HG03469 (cell line): ENCODE data around the gene CNPY4.

Experiments
- ATAC-seq: cut with Tn5 transposase; IDR thresholded peaks from one replicate; pipeline ENCODE4 v1.9.1; 2021; ENCODE audit warnings: mild to moderate bottlenecking, moderate library complexity, moderate number of reproducible peaks; ENCODE audit not compliant: unreplicated experiment

The CNPY4 gene

DNA sequence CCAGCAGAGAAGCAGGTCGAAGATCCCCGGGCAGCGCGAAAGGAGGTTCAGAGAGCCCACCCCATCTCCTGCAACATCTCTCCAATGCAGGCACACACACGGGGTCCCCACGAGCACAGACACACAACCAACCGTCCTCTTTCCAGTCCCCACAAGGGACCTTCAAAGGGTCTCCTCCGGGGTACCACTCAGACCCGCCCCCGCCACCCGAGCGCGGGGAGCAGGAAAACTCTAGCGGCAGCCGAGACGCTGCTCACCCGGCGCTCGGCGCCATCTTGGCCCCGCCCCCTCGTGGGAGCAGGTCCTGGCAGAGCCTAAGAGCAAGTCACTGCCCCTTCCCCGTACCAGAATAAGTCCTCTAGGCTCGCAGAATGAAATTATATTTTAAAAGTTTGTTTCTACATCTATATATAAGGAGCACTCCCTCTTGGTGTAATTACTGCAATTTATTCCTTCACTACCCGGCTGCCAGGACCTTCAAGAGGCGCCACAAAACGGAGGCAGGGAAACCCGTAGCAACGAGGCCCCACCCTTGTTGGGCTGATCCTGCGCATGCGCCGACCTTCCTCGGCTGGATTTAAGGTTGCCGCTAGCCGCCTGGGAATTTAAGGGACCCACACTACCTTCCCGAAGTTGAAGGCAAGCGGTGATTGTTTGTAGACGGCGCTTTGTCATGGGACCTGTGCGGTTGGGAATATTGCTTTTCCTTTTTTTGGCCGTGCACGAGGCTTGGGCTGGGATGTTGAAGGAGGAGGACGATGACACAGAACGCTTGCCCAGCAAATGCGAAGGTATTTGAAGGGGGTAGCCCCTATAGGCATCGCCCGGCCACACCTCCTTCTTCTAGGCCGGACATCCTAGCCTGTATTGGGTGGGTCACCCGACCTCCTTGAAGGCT is at the start of gene CNPY4, which contains the start of gene TAF6:
TSS of gene CNPY4 (plus strand) at position 563 of the 898 bp plus-strand sequence. CDS start at position 674, 111 bp downstream.
TSS of gene TAF6 (minus strand) at position 287 of the 898 bp plus-strand sequence. CDS start 5,149 bp downstream, outside the sequence.
- ATAC-seq, result no peak

GRCh38 chr7:100069991-100070390 is 49.4 kb upstream of the CNPY4 start:
- no peak for ATAC-seq

- no peak for ATAC-seq
Observed at GRCh38 chr7:100071018-100071723, 48.3 kb upstream of the CNPY4 start.

GRCh38 chr7:100072462-100072861 is 47.0 kb upstream of the CNPY4 start:
- no peak for ATAC-seq

DNA sequence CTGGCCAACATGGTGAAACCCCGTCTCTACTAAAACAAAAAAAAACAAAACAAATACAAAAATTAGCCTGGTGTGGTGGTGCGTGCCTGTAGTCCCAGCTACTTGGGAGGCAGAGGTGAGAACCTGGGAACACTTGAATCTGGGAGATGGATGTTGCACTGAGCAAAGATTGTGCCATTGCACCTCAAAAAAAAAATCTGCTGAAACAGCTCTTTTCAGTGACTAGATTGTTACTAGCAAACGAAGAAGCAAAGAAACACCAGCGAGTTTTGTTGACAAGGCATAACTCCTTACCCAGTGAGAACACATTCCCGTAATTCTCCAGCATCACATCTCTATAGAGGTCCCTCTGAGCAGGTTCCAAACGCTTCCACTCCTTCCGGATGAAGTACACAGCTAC is 44.6 kb upstream of the CNPY4 start:
- ATAC-seq, result no peak

DNA sequence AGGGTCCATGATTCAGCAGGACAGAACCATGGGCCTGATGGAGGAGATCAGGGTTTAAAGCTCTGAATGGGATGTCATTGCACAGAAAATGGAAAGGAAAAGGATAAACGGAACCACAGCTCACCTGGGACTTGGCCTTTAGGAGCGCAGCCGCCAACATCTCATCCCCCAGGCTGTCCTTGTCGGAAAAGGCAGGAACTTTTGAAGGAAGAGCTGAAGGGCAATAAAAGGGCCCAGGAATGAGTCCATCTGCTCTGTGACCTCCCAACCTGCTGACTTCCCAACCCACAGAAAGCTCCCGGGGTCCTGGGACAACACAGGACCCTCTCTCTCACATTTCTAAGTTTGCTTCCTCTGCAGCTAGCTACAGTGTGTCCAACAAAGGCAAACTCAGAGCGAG is 44.0 kb upstream of the CNPY4 start:
- ATAC-seq, result no peak

DNA sequence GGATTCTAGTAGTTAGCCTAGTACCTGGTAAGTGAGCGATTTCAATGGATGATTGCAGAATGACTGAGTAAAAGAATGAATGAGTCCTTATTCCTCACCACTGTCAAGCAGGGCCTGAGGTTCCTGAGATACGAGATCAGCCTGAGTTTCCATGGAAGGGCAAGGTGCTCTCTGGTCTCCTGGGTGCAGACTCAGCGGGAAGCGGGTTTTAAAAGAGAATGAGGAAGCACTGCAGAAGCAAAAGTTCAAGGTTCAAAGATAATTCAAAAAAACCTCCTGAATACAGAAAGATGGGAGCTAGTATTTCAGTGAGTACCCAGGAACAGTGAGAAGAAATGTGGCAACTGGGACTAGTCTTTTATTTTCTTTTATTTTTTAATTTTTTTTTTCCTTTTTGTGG is 42.2 kb upstream of the CNPY4 start:
- ATAC-seq, result no peak

GRCh38 chr7:100079024-100079560 is 40.3 kb upstream of the CNPY4 start:
- ATAC-seq, result no peak

GRCh38 chr7:100080907-100081534 is 38.4 kb upstream of the CNPY4 start:
- peak; percentile 6 for ATAC-seq

DNA sequence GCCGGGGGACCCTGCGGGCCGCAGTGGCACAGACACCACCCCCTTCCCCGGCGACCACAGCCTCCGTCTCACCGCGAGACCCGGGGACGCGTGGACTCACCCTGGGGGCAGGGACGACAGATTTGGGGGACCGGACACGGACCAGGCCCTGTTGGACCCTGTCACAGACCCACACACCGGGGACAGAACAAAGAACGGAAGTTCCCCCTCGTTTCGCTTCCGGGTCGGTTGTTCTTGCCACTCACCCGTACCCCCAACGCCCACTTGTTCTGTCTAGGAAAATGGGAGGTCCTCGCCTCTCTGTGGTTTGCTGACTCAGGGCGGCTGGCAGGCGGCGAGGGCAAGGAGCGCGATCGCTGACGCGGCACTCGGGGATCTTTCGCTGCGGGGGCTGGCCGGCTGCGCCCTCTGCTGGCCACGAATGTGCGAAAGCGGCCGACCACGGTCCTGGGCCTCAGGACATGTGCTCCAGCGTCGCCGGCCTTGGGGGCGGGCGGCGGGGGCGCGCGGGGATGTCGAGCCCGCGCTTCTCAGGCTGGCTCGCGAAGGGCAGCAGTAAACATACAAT is 37.8 kb upstream of the CNPY4 start, which contains the start of gene ZNF3:
TSS of gene ZNF3 (minus strand) at position 189 of the 568 bp plus-strand sequence. CDS start 4,366 bp downstream, outside the sequence.
- ATAC-seq, result peak; percentile 60

DNA sequence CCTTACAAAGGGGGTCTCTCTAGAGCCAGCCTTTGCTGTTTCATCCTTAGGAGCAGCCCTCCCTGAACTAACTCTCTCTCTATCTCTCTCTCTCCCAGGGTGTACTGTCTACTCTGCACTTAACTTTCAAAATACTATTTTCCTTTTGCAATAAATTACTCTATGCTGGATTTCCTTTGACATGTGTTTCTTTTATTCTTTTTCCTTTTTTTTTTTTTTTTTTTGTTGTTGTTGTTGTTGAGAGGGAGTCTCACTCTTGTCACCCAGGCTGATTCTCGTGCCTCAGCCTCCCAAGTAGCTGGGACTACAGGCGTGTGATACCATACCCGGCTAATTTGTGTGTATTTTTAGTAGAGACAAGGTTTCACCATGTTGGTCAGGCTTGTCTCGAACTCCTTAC is 36.5 kb upstream of the CNPY4 start:
- no peak for ATAC-seq

- ATAC-seq, result no peak
Observed at GRCh38 chr7:100085515-100085914, 33.9 kb upstream of the CNPY4 start.

DNA sequence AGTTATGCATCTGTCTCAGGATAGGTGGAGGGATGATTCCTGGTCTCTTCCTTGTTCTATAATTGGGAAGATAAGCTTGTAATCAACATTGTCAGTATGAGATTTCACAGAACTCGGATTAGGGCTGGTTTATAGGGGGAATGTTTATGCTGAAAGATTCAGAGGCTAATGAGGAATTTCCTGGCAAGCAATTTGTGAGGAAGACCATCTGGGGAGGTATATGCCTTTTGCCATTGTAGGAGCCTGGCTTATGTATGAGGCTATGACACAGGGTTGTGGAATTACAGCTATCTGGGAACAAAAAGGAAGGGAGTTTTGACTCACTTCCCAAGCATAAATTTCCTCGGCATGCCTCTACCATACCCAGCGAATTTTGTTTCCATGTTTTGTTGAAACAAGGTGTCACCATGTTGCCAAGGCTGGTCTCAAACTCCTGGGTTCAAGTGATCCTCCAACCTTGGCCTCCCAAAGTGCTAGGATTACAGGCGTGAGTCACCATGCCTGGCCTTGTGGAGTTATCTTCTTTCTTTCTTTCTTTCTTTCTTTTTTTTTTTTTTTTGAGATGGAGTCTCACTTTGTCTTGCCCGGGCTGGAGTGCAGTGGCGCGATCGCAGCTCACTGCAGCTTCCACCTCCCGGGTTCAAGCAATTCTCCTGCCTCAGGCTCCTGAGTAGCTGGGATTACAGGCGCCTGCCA is 32.2 kb upstream of the CNPY4 start:
- no peak for ATAC-seq

DNA sequence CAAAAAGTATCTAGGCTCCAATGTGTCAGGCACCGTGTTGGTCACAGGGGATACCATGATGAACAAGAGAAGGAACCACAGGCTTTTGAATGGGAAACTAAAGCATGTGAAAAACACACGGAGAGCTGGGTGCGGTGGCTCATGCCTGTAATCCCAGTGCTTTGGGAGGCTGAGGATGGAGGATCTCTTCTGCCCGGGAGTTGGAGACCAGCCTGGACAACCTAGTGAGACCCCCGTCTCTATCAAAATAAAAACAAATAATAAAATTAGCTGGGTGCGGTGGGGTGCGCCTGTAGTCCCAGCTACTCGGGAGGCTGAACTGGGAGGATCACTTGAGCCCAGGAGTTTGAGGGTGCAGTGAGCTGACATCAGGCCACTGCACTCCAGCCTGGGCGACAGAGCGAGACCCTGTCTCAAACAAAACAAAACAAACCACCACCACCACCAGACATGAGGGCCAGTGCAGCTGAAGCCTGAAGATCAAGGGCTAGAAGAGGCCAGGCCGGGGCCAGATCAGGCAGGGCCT is 31.3 kb upstream of the CNPY4 start:
- ATAC-seq, result no peak

DNA sequence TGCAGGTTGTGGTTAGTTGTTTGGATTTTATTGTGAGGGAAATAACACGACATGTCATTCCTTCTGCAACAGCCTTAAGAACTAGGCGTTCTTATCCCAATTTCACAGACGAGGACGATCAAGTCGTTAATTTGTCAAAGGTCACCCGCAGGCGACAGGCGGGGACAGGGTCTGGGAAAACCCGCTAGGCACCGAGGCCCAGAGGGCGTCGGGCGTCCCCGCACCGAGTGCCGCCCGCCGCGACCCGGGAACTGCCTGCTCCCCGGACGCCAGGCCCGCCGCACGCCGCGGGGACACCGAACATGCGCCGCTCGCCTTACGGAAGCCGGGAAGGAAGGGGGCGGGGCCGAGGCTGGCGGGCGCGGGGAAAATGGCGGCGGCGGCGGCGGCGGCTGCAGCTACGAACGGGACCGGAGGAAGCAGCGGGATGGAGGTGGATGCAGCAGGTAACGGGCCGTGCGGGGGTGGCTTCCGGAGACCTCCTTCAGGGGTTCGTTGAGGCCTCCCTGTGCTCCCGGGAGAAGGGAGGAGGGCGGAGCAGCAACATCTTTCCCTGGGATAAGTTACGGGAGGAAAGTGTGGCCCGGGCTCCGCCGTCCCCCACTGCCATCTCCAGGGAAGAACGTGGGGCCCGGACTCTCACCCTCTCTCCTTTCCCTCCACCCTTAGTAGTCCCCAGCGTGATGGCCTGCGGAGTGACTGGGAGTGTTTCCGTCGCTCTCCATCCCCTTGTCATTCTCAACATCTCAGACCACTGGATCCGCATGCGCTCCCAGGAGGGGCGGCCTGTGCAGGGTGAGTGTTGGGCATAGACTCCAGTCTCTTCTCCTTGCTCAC is 30.6 kb upstream of the CNPY4 start, which contains the start of gene COPS6:
TSS of gene COPS6 (plus strand) at position 349 of the 837 bp plus-strand sequence. CDS start at position 371, 22 bp downstream.
- ATAC-seq, result no peak

DNA sequence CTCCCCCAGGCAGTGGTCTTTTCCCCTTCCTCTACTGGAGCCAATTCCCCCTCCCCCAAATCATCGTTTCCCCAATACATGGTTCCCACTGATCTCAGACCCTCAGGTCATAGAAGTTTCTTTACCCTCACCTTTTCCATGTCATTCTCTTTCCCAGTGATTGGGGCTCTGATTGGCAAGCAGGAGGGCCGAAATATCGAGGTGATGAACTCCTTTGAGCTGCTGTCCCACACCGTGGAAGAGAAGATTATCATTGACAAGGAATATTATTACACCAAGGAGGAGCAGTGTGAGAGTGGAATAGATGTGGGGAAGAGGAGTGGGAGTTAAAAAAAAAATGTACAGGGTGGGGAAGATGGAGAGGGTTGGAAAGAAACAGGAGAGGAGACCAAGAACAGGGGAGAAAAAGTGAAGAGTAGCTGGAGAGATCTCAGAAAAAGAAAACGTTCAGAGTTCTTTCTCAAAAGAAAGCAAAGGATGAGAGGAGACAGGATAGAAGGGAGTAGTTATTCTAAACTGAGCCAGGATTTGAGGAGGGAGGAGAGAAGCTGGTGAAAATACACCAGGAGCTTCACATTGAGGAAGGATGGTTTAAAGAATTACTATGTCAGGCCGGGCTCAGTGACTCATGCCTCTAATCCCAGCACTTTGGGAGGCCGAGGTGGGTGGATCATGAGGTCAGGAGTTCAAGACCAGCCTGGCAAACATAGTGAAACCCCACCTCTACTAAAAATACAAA is 29.8 kb upstream of the CNPY4 start:
- ATAC-seq, result no peak

GRCh38 chr7:100090527-100091410 is 28.7 kb upstream of the CNPY4 start:
- ATAC-seq, result no peak
